ENCODE measurements around the gene DLGAP4.

The DLGAP4 gene

GRCh38 chr20:36367370-36367745, 61.2 kb downstream of the DLGAP4 start:
- no peak overlapping the region for H3K4me3 ChIP-seq (ENCODE audit: low read depth, low read length)
- in situ Hi-C loops (cut with HindIII; ENCODE audit: low sequenced_read_pairs): no loop called here
- TF ChIP-seq, protein P1, sequence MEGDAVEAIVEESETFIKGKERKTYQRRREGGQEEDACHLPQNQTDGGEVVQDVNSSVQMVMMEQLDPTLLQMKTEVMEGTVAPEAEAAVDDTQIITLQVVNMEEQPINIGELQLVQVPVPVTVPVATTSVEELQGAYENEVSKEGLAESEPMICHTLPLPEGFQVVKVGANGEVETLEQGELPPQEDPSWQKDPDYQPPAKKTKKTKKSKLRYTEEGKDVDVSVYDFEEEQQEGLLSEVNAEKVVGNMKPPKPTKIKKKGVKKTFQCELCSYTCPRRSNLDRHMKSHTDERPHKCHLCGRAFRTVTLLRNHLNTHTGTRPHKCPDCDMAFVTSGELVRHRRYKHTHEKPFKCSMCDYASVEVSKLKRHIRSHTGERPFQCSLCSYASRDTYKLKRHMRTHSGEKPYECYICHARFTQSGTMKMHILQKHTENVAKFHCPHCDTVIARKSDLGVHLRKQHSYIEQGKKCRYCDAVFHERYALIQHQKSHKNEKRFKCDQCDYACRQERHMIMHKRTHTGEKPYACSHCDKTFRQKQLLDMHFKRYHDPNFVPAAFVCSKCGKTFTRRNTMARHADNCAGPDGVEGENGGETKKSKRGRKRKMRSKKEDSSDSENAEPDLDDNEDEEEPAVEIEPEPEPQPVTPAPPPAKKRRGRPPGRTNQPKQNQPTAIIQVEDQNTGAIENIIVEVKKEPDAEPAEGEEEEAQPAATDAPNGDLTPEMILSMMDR (IDR thresholded peaks at IDR 0.05; ENCODE audit: low read depth, low read length, missing control alignments): no peak
- no peak for DNase-seq (ENCODE audit: low read depth)

DNA sequence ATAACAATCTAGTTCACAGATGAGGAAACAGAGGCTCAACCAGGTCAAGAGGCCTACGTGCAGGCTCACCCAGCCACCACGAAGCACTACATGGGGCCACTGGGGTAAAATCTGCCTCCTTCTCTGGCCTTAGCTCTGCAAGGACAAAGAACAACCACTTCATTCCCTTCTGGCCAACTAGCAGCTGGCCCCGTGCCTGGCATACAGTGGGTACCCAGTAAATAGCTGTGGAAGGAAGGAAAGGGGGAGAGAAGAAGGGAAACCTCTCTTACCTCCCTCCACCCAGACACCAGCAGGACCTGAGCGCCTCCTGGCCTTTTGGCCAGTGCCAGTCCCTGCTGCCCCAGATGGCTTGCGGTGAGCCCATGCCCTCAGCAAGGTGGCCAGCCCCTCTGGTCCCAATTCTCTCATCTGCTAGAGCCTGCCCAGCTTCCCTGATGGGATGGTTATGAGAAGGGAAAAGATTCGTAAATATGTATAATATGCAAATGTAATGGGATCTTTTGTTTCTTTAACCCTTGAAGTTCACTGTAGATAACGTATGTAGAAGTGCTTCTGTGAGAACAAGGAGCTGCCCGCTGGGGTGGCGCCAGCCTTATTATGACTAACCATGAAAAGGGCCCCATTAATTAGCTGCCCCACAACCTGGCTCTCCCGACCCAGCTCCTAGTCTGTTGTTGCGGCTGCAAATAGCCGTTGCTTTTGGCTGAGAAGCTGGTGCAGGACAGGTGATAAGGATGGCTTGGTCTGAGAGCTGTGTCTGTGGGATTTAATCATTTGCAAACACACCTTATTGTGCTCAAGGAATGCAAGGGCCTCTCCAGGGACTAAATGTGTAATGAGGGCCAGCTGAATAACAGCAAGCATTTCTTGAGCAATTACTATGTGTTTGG, 62.0 kb downstream of the DLGAP4 start:
- H3K4me3 ChIP-seq (ENCODE audit: low read depth, low read length): no peak overlapping the region
- in situ Hi-C loops (cut with HindIII; ENCODE audit: low sequenced_read_pairs): no loop called here
- DNase-seq (ENCODE audit: low read depth): no peak
- TF ChIP-seq, protein P1 (IDR thresholded peaks at IDR 0.05; ENCODE audit: low read depth, low read length, missing control alignments): no peak

GRCh38 chr20:36368869-36369268, 62.7 kb downstream of the DLGAP4 start:
- TF ChIP-seq, protein P1 (IDR thresholded peaks at IDR 0.05; ENCODE audit: low read depth, low read length, missing control alignments): no peak
- no peak for DNase-seq (ENCODE audit: low read depth)
- in situ Hi-C loops (cut with HindIII; ENCODE audit: low sequenced_read_pairs): no loop called here
- H3K4me3 ChIP-seq (ENCODE audit: low read depth, low read length): no peak overlapping the region

- TF ChIP-seq, protein P1 (IDR thresholded peaks at IDR 0.05; ENCODE audit: low read depth, low read length, missing control alignments): no peak
- no peak for DNase-seq (ENCODE audit: low read depth)
- in situ Hi-C loops (cut with HindIII; ENCODE audit: low sequenced_read_pairs): no loop called here
- no peak overlapping the region for H3K4me3 ChIP-seq (ENCODE audit: low read depth, low read length)
Measured at GRCh38 chr20:36369739-36370138, 63.6 kb downstream of the DLGAP4 start.

DNA sequence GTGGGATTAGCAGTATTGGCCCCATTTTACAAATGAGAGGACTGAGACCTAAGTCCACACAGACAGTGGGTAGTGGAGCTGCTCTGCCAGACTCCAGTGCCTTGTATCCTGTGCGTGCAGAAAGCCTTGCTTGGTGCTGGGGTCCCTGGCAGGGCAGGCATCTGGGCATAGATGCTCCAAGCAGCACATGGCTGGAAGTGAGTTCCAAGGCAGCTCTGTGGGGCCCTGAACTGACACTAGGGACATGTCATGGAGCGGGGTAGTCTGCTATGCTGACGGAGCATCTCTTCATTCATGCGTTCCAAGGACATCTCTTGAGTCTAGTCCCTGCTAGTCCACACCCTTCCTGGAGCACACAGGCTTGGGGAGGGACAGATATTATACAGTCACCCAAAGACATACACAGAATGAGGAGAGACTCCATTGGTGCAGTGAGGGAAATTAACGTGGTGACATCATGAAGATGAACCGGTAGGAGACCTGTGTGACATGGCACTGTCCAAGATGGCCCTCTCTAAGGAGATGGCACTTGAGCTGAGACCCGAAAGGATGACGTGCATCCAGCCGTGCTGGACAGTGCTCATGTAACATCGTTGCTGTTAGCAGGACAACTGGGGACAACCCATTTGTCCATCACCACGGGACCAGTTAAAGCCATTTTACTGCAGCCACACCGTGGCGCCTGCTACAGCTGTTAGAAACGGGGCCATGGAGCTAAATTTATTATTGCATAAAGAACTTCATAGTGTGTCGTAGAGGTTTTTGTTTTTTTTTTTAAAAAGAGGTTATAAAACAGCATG, 65.1 kb downstream of the DLGAP4 start:
- TF ChIP-seq, protein P1 (IDR thresholded peaks at IDR 0.05; ENCODE audit: low read depth, low read length, missing control alignments): no peak
- in situ Hi-C loops (cut with HindIII; ENCODE audit: low sequenced_read_pairs): no loop called here
- no peak for DNase-seq (ENCODE audit: low read depth)
- H3K4me3 ChIP-seq (ENCODE audit: low read depth, low read length): no peak overlapping the region

GRCh38 chr20:36372666-36373065, 66.5 kb downstream of the DLGAP4 start:
- no peak overlapping the region for H3K4me3 ChIP-seq (ENCODE audit: low read depth, low read length)
- no peak for DNase-seq (ENCODE audit: low read depth)
- in situ Hi-C loops (cut with HindIII; ENCODE audit: low sequenced_read_pairs): no loop called here
- TF ChIP-seq, protein P1 (IDR thresholded peaks at IDR 0.05; ENCODE audit: low read depth, low read length, missing control alignments): no peak

Measured in astrocyte of the cerebellum (primary cell).